Tibial artery (tissue), 4 donors: ENCODE results near the gene PCDH9.

Experiments used
- DNase-seq, 2 donors: peaks; one replicate each; pipeline ENCODE4 v3.0.0-alpha.2; 2019
- H3K27ac ChIP-seq, 2 donors: fragments of 200-600 bp; sonication (generic) in 1 of 2; 1 replicate in 1 of 2; 2 replicates in 1 of 2; pipeline ENCODE4 v1.5.1; 2018 to 2019; ENCODE audit warnings: mild to moderate bottlenecking in 1 of 2
- H3K27me3 ChIP-seq, 2 donors: fragments of 200-600 bp; sonication (generic) in 1 of 2; one replicate each; pipeline versions ENCODE4 v1.5.1 to v1.6.0; 2016 to 2019
- H3K36me3 ChIP-seq, 3 donors: fragments of 200-600 bp; sonication (generic) in 2 of 3; one replicate each; pipeline ENCODE4 v1.5.1; 2016 to 2019; ENCODE audit warnings: mild to moderate bottlenecking in 2 of 3
- H3K4me1 ChIP-seq, 4 donors: fragments of 200-600 bp; sonication (generic) in 2 of 4; 1 replicate in 3 of 4; 2 replicates in 1 of 4; pipeline ENCODE4 v1.5.1; 2016 to 2019
- H3K4me3 ChIP-seq, 2 donors: fragments of 200-600 bp; sonication (generic) in 1 of 2; 1 replicate in 1 of 2; 2 replicates in 1 of 2; pipeline ENCODE4 v1.5.1; 2018 to 2019; ENCODE audit warnings: mild to moderate bottlenecking in 2 of 2
- H3K9me3 ChIP-seq, 3 donors: fragments of 200-600 bp; sonication (generic) in 1 of 3; one replicate each; pipeline ENCODE4 v1.5.1; 2016 to 2019
- CTCF ChIP-seq, 2 experiments: fragments of 200-600 bp in 1 of 2; fragments of 450-650 bp in 1 of 2; IDR thresholded peaks; one replicate each; pipeline ENCODE4 v1.5.1; 2017 to 2019; ENCODE audit warnings: antibody characterized with exemption in 2 of 2, mild to moderate bottlenecking in 1 of 2, moderate library complexity in 1 of 2
- intact Hi-C: fragments of 100-400 bp; cut with DNase I; formaldehyde crosslinking; loops from one replicate; pipeline ENCODE4 v1.15.0; 2023; ENCODE audit warnings: low total_unique reads

The PCDH9 gene

GRCh38 chr13:67094078-67094477, 136.1 kb downstream of the PCDH9 start:
- no peaks in the 10 kb centered on the region for H3K27me3 ChIP-seq

GRCh38 chr13:67091603-67092002, 138.5 kb downstream of the PCDH9 start:
- intact Hi-C loops: no loop called here
- no peaks in the 10 kb centered on the region for H3K36me3 ChIP-seq
- no peak for DNase-seq
- H3K4me3 ChIP-seq: no peak overlapping the region
- no peaks in the 10 kb centered on the region for H3K4me1 ChIP-seq
- no peak for TF ChIP-seq CTCF (IDR thresholded peaks at IDR 0.05)
- no peaks in the 10 kb centered on the region for H3K9me3 ChIP-seq
- H3K27me3 ChIP-seq: no peaks in the 10 kb centered on the region
- H3K27ac ChIP-seq: no peak overlapping the region

More at GRCh38 chr13:67094078-67094477, 136.1 kb downstream of the PCDH9 start:
- intact Hi-C loops: no loop called here
- no peaks in the 10 kb centered on the region for H3K36me3 ChIP-seq
- no peak for DNase-seq
- H3K4me3 ChIP-seq: no peak overlapping the region
- no peak for TF ChIP-seq CTCF (IDR thresholded peaks at IDR 0.05)
- H3K4me1 ChIP-seq: no peaks in the 10 kb centered on the region
- H3K27ac ChIP-seq: no peak overlapping the region
- H3K9me3 ChIP-seq: no peaks in the 10 kb centered on the region

GRCh38 chr13:67090856-67091255, 139.3 kb downstream of the PCDH9 start:
- no peaks in the 10 kb centered on the region for H3K27me3 ChIP-seq
- no peak overlapping the region for H3K4me3 ChIP-seq
- intact Hi-C loops: no loop called here
- H3K4me1 ChIP-seq: no peaks in the 10 kb centered on the region
- H3K36me3 ChIP-seq: no peaks in the 10 kb centered on the region
- no peak for TF ChIP-seq CTCF (IDR thresholded peaks at IDR 0.05)
- no peaks in the 10 kb centered on the region for H3K9me3 ChIP-seq
- DNase-seq: no peak
- H3K27ac ChIP-seq: no peak overlapping the region

GRCh38 chr13:67087527-67087926, 142.6 kb downstream of the PCDH9 start:
- TF ChIP-seq CTCF (IDR thresholded peaks at IDR 0.05): no peak
- no peak overlapping the region for H3K27ac ChIP-seq
- H3K27me3 ChIP-seq: no peaks in the 10 kb centered on the region
- intact Hi-C loops: no loop called here
- H3K9me3 ChIP-seq: no peaks in the 10 kb centered on the region
- no peak for DNase-seq
- no peaks in the 10 kb centered on the region for H3K36me3 ChIP-seq
- no peak overlapping the region for H3K4me3 ChIP-seq
- no peaks in the 10 kb centered on the region for H3K4me1 ChIP-seq

DNA sequence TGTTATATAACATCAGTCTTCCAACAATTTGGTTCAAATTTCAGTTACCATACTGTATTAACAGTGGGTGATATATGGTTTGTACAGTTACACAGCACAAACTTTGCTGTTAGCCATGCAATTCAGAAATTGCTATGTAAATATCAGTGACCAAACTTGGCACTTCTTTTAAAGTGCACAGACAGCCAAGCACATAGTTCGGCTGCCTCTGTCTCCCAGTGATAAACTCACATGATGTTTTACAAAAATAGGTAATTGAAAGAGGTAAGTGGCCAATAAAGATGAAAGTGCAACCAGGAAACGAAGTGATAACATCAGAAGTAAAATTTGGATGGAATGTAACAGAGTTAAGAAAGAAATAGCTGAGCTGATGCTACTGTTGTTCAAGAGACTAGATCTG, 143.9 kb downstream of the PCDH9 start:
- TF ChIP-seq CTCF (IDR thresholded peaks at IDR 0.05): no peak
- intact Hi-C loops: no loop called here

GRCh38 chr13:67084066-67084465, 146.1 kb downstream of the PCDH9 start:
- no peak for DNase-seq
- no peaks in the 10 kb centered on the region for H3K27me3 ChIP-seq
- H3K36me3 ChIP-seq: no peaks in the 10 kb centered on the region
- H3K9me3 ChIP-seq: no peaks in the 10 kb centered on the region
- no peak for TF ChIP-seq CTCF (IDR thresholded peaks at IDR 0.05)
- H3K27ac ChIP-seq: no peak overlapping the region
- H3K4me3 ChIP-seq: no peak overlapping the region
- H3K4me1 ChIP-seq: no peaks in the 10 kb centered on the region
- intact Hi-C loops: no loop called here

More for the DNA sequence above, 143.9 kb downstream of the PCDH9 start:
- no peak for DNase-seq
- H3K36me3 ChIP-seq: no peaks in the 10 kb centered on the region
- H3K4me3 ChIP-seq: no peak overlapping the region
- H3K27me3 ChIP-seq: no peaks in the 10 kb centered on the region
- H3K9me3 ChIP-seq: no peaks in the 10 kb centered on the region
- no peaks in the 10 kb centered on the region for H3K4me1 ChIP-seq
- no peak overlapping the region for H3K27ac ChIP-seq
